Neuron (in vitro differentiated cells): ENCODE results near the gene ART5.
A peak's percentile ranks its signal among the peaks of the same experiment; 100 is the strongest.
"Not testable (repeated sequence)": the region's sequence is repeated elsewhere in the genome, so short reads cannot be mapped to it uniquely, and the experiment has no call there.

Experiments used
- H2AFZ ChIP-seq: one replicate; pipeline ENCODE4 v1.6.1; 2013; ENCODE audit warnings: low read depth, mild to moderate bottlenecking, inconsistent platforms, low read length, moderate library complexity
- H3K27me3 ChIP-seq: one replicate; pipeline ENCODE4 v1.6.1; 2013; ENCODE audit warnings: low read length; ENCODE audit not compliant: insufficient read depth
- H3K36me3 ChIP-seq: one replicate; pipeline ENCODE4 v1.6.1; 2013; ENCODE audit warnings: low read length; ENCODE audit not compliant: insufficient read depth
- H3K4me1 ChIP-seq: one replicate; pipeline ENCODE4 v1.6.1; 2013; ENCODE audit warnings: low read length; ENCODE audit not compliant: insufficient read depth
- H3K4me3 ChIP-seq: 2 replicates; pipeline ENCODE4 v1.5.1; 2013; ENCODE audit warnings: mild to moderate bottlenecking, low read length, moderate library complexity
- H3K9me3 ChIP-seq: one replicate; pipeline ENCODE4 v1.6.1; 2013; ENCODE audit warnings: low read length

Gene ART5

GRCh38 chr11:3648843-3649242 lies 7.1 kb upstream of the ART5 start:
- H2AFZ ChIP-seq, H3K4me1 ChIP-seq, H3K4me3 ChIP-seq, H3K27me3 ChIP-seq, H3K9me3 ChIP-seq, H3K36me3 ChIP-seq: not testable (repeated sequence)

- no peak overlapping the region for H2AFZ ChIP-seq
- H3K36me3 ChIP-seq: no peaks in the 10 kb centered on the region
- no peak overlapping the region for H3K4me3 ChIP-seq
- peaks cover 8% of the 10 kb centered on the region for H3K4me1 ChIP-seq
- no peaks in the 10 kb centered on the region for H3K9me3 ChIP-seq
- no peaks in the 10 kb centered on the region for H3K27me3 ChIP-seq
Measured at GRCh38 chr11:3645552-3645951, 3.8 kb upstream of the ART5 start.

GRCh38 chr11:3644817-3645235 lies 3.0 kb upstream of the ART5 start, which contains the start of gene ART1:
Gene ART1 (plus strand): TSS chr11:3645128. CDS start chr11:3659214, 14,086 bp downstream.
- H3K36me3 ChIP-seq: no peaks in the 10 kb centered on the region
- no peaks in the 10 kb centered on the region for H3K9me3 ChIP-seq
- H3K27me3 ChIP-seq: no peaks in the 10 kb centered on the region
- no peak within 1 kb of the TSS for H3K4me3 ChIP-seq
- no peak within 1 kb of the TSS for H2AFZ ChIP-seq
- H3K4me1 ChIP-seq: peaks cover 8% of the 10 kb centered on the region

GRCh38 chr11:3643102-3643546 lies 1.3 kb upstream of the ART5 start:
- not testable (repeated sequence) for H3K4me1 ChIP-seq, H3K36me3 ChIP-seq, H3K27me3 ChIP-seq, H3K9me3 ChIP-seq
- Histone ChIP-seq H3K4me3 (peak overlapping the region; percentile 50), H2AFZ (peak overlapping the region; percentile 57)

- Histone ChIP-seq H3K4me1 (peaks cover 8% of the 10 kb centered on the region), H2AFZ (peak overlapping the region; percentile 57), H3K4me3 (peak overlapping the region; percentile 50), H3K27me3 (no peaks in the 10 kb centered on the region), H3K36me3 (no peaks in the 10 kb centered on the region), H3K9me3 (no peaks in the 10 kb centered on the region)
Measured at GRCh38 chr11:3642071-3642951, 519 bp upstream of the ART5 start.

- Histone ChIP-seq H3K4me1 (peaks cover 8% of the 10 kb centered on the region), H3K4me3 (peak overlapping the region; percentile 50), H2AFZ (peak overlapping the region; percentile 57), H3K36me3 (no peaks in the 10 kb centered on the region), H3K27me3 (no peaks in the 10 kb centered on the region), H3K9me3 (no peaks in the 10 kb centered on the region)
Measured at GRCh38 chr11:3641191-3641590, 601 bp downstream of the ART5 start.

GRCh38 chr11:3639841-3640240 lies 2.0 kb downstream of the ART5 start:
- no peaks in the 10 kb centered on the region for H3K9me3 ChIP-seq

GRCh38 chr11:3638513-3638912 lies 3.3 kb downstream of the ART5 start:
- Histone ChIP-seq H2AFZ (no peak overlapping the region), H3K9me3 (no peaks in the 10 kb centered on the region), H3K4me3 (no peak overlapping the region), H3K27me3 (no peaks in the 10 kb centered on the region), H3K36me3 (no peaks in the 10 kb centered on the region), H3K4me1 (peaks cover 8% of the 10 kb centered on the region)

More at GRCh38 chr11:3639841-3640240, 2.0 kb downstream of the ART5 start:
- no peak overlapping the region for H3K4me3 ChIP-seq
- no peak overlapping the region for H2AFZ ChIP-seq
- H3K27me3 ChIP-seq: no peaks in the 10 kb centered on the region
- no peaks in the 10 kb centered on the region for H3K36me3 ChIP-seq
- H3K4me1 ChIP-seq: peaks cover 8% of the 10 kb centered on the region

GRCh38 chr11:3637201-3637600 lies 4.6 kb downstream of the ART5 start:
- H3K4me3 ChIP-seq: no peak overlapping the region
- no peaks in the 10 kb centered on the region for H3K36me3 ChIP-seq
- no peak overlapping the region for H2AFZ ChIP-seq
- H3K4me1 ChIP-seq: no peaks in the 10 kb centered on the region
- no peaks in the 10 kb centered on the region for H3K9me3 ChIP-seq
- H3K27me3 ChIP-seq: no peaks in the 10 kb centered on the region

- no peaks in the 10 kb centered on the region for H3K36me3 ChIP-seq
- H3K4me1 ChIP-seq: no peaks in the 10 kb centered on the region
- H2AFZ ChIP-seq: no peak overlapping the region
- H3K27me3 ChIP-seq: no peaks in the 10 kb centered on the region
- H3K4me3 ChIP-seq: no peak overlapping the region
- H3K9me3 ChIP-seq: no peaks in the 10 kb centered on the region
Measured at GRCh38 chr11:3635641-3636375, 6.0 kb downstream of the ART5 start.

GRCh38 chr11:3632070-3632660 lies 9.6 kb downstream of the ART5 start:
- H3K4me3 ChIP-seq: no peak overlapping the region
- H3K36me3 ChIP-seq: no peaks in the 10 kb centered on the region
- H3K4me1 ChIP-seq: no peaks in the 10 kb centered on the region
- no peaks in the 10 kb centered on the region for H3K9me3 ChIP-seq
- no peak overlapping the region for H2AFZ ChIP-seq
- H3K27me3 ChIP-seq: no peaks in the 10 kb centered on the region

GRCh38 chr11:3631331-3631730 lies 10.5 kb downstream of the ART5 start:
- H3K27me3 ChIP-seq: no peaks in the 10 kb centered on the region
- no peaks in the 10 kb centered on the region for H3K9me3 ChIP-seq
- H2AFZ ChIP-seq: no peak overlapping the region
- H3K36me3 ChIP-seq: no peaks in the 10 kb centered on the region
- H3K4me1 ChIP-seq: no peaks in the 10 kb centered on the region
- no peak overlapping the region for H3K4me3 ChIP-seq

- Histone ChIP-seq H2AFZ (no peak overlapping the region), H3K36me3 (no peaks in the 10 kb centered on the region), H3K27me3 (no peaks in the 10 kb centered on the region), H3K9me3 (no peaks in the 10 kb centered on the region), H3K4me1 (peaks cover 2% of the 10 kb centered on the region), H3K4me3 (no peak overlapping the region)
Measured at GRCh38 chr11:3627291-3627690, 14.5 kb downstream of the ART5 start.
